HG02852 (cell line): ENCODE results near the gene TXNL1.
"Not testable (repeated sequence)": the region's sequence is repeated elsewhere in the genome, so short reads cannot be mapped to it uniquely, and the experiment has no call there.

Source experiments
- ATAC-seq: cut with Tn5 transposase; IDR thresholded peaks from one replicate; pipeline ENCODE4 v1.9.1; 2021; ENCODE audit warnings: mild to moderate bottlenecking, moderate library complexity; ENCODE audit not compliant: unreplicated experiment

The TXNL1 gene

DNA sequence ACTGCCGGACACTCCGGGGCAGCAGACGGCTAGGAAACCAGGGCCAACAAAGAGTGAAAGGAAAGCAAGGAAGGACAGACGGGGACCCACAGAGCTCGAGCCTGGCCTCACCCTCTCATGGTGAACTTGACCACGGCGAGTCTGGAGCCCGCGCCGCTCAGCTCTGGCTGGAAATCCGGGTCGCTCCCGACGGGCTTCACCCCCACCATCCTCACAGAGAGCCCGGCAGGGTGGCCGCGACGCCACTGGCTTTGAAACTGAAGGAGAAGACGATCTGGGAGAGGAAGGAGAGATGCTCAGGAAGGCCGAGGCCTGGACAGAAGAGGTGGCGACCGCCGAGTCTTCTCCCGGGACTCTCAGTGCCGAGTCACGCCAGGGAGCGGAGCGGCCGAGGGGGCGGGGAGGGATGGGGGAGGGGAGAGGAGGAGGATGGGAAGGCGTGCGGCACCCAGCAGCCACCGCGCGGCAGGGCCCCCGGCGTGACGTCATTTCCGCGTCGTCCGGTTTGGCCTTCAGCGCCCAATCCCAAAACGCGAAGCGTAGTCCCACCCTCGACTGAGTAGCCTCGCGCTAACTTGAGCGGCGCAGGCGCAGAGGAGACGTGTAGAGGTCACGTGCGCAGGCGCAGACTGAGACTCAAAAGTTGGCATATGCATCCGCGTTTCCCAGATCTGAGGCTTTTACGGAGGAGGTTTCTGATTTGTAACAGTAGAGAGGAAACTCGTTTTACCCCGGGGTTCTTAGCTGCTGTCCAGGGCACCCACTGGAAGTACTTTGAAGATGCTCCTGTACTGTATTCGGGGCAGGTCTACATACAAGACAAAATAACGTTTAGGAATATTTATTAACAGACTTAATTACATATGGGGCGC, at the start of gene TXNL1:
Gene TXNL1 (minus strand): TSS at position 361 of the 872 bp plus-strand sequence. CDS start 152 bp downstream, at position 209.
- peak; percentile 96 for ATAC-seq

DNA sequence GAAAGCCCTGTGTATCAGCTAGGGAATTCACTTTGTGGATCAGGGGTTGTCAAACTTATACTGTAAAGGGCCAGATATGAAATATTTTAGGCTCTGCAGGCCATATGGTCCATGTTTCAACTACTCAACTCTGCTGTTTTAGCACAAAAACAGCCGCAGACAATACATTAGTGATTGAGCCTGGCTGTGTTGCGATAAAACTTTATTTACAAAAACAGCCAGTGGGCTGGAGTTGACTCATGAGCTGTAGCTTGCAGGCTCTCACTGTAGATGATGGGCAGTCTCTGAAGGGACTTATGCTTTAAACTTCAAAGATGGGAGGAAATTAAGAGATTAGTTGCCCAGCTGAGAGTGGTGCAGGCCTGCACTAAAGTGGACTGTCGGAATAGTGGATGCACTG, 45.9 kb upstream of the TXNL1 start:
- no peak for ATAC-seq

DNA sequence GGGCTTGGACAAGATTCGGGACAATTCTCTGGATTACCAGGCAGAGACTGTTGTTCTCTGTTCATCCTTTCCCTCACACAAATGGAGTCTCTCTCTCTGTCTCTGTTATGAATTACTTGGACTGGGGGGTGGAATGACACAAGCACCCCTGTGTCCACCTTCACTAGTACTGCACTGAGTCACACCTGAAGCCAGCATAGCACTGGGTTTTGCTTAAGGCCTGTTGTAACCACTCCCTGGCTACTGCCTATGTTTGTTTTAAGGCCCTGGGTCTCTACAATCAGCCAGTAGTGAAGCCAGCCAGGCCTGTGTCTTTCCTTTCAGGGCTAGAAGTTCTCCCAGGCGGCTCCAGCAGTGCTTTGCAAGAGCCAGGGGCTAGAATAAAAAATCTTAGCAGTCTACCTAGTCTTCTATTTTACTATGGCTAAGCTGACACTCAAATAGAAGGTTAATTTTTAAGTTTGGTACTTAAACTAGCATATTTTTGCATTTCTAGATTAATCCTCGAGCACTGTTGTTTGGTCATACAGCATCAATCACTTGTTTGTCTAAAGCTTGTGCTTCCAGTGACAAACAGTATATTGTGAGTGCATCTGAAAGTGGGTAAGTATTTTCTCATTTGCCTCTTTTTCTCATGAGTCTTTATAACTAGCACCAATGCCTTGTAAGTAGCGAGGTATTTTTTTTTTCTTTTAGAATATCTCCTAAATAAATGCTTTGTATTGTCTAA, 40.6 kb upstream of the TXNL1 start:
- ATAC-seq: no peak

DNA sequence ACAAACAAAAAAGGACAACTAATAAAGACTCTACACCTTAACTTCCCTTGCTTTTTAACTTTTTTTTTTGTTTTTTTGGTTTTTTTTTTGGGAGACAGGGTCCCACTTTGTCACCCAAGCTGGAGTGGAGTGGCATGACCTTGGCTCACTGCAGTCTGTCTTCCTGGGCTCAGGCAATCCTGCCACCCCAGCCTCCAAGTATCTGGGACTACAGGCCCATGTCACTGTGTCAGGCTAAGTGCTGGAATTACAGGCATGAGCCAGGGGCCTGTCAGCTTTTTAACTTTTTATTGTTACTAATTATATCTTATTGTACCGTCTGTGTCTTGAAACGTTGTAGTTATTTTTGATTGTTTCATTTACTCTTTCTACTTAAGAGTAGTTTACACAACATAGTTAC, 38.2 kb upstream of the TXNL1 start:
- ATAC-seq: no peak

DNA sequence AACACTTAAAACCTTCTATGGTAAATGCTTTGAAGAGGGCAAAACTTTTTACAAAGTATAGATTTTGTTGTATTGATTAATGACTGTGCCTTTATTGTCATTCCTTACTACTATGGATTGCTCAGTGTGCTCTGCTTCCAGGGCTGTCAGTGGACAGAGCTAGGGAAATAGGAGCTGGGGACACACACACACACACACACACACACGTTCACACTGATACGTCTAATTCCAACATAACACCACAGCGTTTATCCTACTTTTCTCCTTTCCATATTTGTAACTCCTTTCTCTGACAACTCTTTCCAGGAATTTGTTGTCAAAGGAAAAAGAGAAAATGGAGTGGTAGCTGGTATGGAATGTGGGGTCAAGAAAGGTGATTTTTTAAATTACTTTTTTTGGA, 34.6 kb upstream of the TXNL1 start:
- no peak for ATAC-seq

DNA sequence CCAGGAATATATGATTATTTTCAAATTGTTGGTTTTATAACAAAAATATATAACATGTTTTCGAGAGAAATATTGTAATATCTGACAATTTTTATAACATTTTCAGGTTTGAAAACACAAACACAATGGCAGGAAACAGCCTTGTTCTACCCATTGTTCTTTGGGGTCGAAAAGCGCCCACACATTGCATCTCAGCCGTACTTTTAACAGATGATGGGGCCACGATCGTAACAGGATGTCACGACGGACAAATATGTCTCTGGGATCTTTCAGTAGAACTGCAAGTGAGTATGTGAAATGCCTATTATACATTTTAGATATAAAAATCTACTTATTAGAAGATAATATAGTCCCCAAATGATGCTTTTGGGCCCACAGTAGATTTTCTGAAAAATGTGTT, 34.0 kb upstream of the TXNL1 start:
- no peak for ATAC-seq

DNA sequence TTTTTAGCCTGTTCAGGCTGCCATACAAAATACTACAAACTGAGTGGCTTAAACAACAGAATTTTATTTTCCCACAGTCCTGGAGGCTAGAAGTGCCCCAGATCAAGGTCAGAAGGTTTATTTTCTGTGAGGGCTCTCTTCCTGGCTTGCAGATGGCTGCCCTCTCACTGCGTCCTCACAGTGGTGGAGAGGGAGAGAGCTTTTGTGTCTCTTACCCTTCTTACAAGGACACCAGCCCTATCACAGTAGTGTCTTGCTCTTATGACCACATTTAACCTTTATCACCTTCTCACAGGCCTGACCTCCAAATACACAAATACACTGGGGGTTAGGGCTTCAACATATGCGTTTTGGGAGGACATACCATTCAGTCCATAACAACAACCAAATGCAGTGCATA, 24.5 kb upstream of the TXNL1 start:
- ATAC-seq: no peak

DNA sequence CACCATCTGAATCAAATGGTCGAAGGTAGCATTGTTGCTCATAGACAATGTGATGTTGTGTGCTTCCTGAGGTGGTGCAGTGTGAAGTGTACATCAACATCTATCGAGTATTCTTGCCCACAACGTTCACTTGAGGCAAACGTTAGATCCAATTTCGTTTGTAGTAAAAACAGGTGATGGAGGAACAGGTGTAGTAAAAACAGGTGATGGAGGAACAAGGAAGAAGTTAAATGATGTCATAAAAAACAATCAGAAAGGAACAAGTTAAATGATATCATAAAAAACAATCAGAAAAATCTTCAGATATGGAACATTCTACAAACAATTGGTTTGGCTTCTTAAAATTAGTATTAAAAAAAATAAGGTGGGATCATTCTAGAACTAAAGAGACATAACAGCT, 24.1 kb upstream of the TXNL1 start:
- ATAC-seq: no peak

DNA sequence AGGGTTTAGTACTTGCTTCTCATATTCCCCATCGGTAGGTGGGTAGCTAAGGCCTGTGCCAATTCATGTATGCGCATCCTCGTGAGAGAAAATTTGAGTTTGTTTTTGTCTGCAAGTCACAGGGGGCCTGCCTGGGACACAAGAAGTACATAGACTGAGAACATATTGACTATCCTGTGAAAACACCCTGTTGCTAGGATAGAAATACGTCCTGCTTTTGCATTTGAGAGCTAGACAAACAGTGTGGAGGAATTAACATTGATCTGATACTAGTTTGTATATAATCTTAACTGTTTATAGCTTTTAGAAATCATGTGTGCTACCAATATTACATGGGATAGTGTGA, 23.6 kb upstream of the TXNL1 start:
- ATAC-seq: no peak

DNA sequence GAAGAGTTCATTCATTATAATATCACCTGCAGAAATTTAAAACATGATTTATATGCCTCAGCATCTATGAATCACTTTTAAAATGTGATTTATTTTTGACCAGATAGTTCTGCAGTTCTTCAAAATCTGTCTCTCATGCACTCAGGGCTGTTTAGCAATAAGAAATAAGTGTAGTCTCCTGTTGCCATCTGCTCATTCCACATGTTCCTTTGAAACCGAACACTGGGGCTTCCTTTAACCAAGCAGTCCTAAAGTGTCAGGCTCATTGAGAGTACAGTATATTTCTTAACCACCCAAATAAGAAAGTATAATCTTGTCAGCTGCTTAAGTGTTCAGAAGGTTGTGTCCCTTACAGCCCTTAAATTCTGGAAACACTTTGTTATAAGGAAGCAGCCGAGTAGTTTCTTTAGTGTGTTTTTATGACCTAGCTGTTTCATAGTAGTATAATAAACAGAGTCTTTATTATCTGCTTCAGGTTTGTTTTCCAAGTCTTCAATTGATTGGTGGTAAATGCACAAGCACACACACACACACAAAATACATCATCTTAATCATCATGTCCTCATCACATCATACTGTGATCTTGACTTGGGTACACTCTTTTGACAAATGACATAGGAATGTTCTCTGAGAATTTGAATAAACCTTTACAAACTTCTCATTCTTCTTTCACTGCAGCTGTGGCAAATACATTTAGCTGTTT, 23.1 kb upstream of the TXNL1 start:
- ATAC-seq: no peak

DNA sequence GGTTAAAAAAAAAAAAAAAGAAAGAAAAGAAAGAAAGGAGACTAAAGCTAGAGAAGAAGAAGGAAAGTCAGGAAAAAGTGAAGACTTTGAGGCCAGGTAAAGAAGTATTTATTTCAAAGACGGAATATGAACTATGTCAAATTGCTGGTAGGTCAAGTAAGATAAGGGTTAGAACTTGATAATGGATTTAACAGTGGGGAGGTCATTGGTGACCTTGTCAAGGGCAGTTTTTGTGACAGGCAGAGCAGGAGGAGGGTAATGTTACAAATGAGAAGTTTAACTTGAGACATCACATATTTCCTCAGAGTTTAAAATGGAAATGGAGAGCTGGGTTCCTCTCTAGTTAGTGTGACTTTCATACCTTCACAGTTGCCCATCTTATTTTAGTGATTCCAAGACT, 22.3 kb upstream of the TXNL1 start:
- ATAC-seq: no peak

DNA sequence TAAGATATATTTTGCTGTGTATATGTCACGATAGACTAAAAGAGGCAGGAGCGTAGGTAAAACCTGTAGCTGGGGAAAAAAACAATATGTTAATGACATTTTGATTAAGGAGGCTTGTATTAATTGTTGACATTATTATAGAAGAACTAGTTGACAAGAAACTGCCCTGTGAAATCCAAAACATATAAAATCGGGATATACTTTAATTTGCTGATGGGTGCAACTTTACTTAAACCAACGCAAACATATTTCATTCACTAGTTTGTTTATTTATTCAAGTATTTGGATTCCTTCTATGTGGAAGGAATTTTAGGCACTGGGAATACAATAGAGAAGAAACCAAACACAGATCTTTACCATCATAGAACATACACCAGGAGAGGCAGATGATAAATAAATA, 20.7 kb upstream of the TXNL1 start:
- no peak for ATAC-seq

DNA sequence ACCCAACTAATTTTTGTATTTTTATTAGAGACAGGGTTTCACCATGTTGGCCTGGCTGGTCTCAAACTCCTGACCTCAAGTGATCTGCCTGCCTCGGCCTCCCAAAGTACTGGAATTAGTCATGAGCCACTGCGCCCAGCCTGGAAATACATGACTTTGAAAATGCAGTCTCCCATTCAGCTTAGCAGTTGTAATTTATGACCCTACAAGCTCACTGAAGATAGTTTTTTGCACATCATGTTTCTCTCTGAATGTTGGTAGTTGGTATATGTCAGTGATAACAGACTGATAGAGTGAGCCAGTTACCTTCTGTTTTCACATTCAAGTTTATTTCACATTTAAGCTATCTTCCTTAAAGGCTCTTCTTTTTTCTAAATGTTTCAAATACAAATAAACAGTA, 19.9 kb upstream of the TXNL1 start:
- no peak for ATAC-seq

DNA sequence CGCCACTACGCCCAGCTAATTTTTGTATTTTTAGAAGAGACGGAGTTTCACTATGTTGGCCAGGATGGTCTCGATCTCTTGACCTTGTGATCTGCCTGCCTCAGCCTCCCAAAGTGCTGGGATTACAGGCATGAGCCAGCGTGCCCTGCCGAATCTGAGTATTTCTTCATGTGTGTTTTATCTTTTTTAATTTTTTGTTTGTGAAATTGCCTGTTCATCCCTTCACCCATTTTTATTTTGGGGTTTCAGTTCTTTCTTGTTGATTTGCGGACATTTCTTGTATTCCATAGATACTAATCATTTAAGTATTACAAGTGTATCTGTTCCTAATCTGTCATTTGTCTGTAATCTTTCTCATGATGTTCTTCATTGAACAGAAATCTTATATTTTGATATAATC, 15.9 kb upstream of the TXNL1 start:
- ATAC-seq: not testable (repeated sequence)

DNA sequence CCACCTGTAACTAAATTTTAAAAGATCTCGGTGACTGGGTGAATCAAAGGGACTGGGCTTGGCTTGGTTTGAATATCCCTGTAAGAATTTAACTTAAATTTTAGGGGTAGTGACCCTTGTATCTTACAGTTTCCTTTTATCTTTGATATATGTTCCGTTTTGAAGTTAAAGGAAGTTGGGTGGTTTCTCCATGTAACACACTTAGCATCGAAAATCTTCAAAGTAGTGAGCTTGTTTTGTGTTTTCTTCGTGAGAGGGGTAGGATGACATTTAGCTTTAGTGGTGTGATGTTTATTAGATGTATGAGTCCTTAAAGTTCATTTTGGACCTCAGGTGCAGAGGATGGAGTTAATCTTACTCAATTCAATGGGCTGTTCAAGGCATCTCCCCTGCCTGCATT, 14.4 kb upstream of the TXNL1 start:
- ATAC-seq: no peak

DNA sequence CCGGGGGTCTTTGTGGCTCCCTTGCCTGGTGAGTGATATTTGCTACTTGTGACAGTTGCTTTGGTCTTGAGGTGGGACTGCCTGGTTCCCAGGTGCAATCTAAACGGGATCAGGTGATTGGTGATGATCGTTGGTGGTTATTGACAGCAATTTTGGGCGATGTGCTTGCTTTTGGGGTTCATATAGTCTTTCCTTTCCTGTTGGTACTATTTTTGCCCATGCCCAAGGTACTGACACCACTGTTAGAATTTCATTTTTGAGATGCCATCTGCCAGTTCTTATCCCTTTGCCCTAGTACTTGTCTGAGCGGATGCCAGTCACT, 13.3 kb upstream of the TXNL1 start:
- no peak for ATAC-seq

DNA sequence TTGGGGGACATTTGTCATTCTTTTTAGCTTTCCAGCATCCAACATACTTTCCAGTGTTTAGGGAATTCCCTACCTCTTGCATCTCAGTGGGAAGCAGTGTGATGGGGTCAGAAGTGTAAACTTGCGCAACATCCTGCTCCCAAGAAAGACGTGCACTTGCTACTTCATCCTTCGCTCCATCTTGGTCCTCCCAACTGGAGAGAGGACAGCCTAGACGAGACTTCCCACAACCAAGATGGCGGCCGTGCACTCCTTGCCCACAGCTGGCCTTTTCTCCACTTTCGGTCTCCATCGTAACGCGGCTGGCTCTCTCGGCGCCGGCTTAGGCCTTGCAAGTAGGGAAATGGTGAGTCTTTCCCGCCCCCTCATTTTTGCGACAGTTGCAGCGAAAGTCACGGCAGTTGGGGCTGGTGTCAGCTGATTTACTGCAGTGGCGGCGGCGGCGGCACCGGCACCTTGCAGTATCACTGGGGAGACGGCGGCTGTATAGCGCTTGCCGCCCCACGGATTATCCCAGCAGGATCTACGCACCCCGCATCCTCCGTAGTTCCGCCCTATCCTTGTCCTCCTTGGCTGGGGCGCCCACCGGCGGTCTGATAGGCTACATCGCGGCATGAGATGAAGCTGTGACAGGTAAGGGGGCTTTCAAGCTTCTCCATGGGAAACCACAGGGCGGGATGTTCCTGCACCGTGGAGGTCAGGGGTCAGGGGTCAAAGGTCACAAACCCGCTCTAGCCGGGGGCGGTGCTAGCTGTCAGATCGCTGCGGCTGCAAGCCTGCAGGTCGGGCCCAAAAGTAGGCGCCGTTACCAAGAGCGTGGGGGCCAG, 12.8 kb upstream of the TXNL1 start, which contains the start of gene WDR7:
Gene WDR7 (plus strand): TSS at position 416 of the 827 bp plus-strand sequence. CDS start 21,157 bp downstream, outside the sequence.
- peak; percentile 95 for ATAC-seq

DNA sequence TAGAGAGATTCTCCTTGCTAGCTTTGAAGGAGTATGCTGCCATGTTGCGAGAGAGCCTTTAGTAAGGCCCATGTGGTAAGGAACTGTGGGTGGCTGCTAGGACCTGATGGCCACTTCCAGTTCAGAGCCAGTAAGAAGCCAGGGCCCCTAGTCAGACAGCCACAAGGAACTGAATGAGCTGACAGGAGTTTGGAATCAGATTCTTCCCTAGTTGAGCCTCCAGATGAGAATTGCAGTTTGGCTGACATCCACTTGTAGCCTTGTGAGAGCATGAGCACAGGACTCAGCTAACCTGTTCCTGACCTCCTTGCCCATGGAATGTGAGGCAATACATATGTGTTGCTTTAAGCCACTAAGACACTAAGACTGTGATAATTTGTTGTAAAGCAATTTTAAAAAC, 11.6 kb upstream of the TXNL1 start:
- no peak for ATAC-seq

DNA sequence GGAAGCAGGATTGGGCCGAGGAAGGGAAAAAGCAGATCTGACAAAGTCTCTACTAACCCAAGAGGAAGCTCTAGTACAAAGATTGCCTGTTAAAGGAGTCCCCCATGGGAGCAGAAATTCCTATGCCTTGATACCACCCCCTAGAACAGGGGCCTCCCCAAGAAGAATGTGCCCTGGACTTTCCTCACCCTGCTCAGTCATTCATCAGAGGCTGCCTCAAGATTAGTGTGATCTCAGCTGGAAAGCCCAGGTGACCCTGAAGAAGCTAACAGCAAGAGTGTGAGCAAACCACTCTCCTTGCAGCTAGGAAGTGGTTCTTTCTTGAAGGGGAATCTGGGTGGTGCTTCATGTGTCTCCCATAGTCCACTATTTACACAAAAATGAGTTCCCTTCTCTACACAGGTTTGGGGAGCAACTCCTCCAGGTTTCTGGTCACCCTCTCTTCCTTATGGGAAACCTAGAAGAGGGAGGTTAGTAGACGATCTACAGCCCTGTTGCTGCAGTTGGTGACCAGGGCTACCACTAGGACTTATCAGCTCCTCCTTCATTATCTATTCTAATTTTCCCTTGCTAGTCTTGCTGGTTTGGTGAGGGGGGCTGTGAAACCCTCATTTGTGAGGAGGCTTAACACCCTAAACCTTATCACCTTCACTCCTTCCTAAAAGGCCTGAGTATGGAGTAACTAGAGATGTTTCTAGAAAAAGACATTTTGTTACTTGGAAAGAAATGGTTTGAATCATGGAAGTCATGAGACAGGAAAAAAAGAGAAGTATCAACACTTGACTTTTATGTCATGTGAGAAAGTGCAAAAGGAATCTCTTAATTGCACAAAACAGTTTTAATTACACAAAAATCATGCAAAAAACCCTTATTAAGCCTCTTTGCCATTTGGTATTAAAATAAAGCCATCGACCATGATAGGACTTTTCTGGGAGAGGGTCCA, 9.8 kb upstream of the TXNL1 start:
- ATAC-seq: no peak

DNA sequence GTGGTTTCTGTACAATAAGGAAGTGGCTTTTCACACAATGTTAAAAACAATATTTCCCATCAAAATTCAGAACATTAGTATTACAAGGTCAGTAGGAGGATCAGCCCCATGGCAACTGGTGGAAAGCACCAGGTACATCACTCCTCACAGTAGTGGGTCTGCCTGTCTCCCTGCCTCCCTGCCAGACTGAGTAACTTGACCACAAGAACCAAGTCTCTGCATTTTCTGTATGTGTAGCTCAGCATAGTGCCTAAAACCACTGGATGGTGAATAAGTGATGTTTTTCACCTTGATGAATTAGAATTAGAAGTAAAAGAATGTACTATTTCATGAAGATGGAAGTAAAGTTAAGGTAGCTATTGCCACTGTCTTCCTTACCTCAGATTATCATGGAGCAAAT, 8.7 kb upstream of the TXNL1 start:
- no peak for ATAC-seq
